Fibroblast of pulmonary artery (primary cell): ENCODE results near the gene DGCR6.
A peak's percentile ranks its signal among the peaks of the same experiment; 100 is the strongest.
"Not testable (repeated sequence)": the region's sequence is repeated elsewhere in the genome, so short reads cannot be mapped to it uniquely, and the experiment has no call there.

Source experiments
- DNase-seq: peaks from one replicate; pipeline ENCODE4 v3.0.0-alpha.2; 2010; ENCODE audit warnings: low read depth
- H3K4me3 ChIP-seq: replicated peaks from 2 replicates; pipeline ENCODE4 v1.5.1; 2011; ENCODE audit warnings: low read depth, mild to moderate bottlenecking, control low read depth, low read length, moderate library complexity
- TF ChIP-seq, protein P1 (sequence below): IDR thresholded peaks from 2 replicates; pipeline ENCODE4 v1.5.1; 2011; ENCODE audit warnings: mild to moderate bottlenecking, control low read depth, low read length, inconsistent platforms; ENCODE audit errors: missing control alignments

Gene DGCR6

DNA sequence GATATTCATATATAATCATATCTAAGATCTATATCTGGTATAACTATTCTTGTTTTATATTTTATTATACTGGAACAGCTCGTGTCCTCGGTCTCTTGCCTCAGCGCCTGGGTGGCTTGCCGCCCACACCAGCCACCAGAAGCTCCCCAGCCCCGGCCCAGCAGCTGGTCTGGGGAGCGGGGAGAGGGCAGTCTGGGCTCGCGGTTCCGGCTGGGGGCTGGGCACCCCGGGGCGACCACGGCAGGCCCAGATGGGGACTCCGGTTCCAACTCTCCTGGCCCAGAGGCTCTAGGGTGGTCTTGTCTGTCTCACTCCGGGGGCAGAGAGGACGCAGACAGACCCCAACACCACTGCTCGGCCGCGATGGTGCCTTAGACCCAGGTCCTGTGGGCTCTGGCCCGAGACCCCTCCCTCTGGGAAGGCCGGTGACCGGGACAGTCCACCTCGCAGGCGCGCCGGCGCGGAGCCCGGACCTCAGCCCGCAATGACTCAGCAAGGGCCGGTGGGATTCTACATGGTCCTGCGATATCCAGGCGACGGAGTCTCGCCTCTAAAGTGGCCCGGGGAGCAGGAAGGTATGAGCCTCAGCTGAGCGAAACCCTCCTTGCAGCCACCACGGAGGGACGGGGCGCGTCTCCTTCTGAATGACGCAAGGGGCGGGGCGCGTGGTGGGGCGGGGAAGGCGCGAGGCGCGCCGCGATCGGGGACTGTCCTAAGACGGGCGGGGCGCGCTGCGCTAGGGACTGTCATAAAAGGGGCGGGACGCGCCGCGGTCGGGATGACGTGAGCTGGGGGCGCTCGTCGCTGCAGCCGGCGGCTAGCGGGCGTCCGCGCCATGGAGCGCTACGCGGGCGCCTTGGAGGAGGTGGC, at the start of gene DGCR6:
TSS of gene DGCR6 (plus strand) at position 781 of the 870 bp plus-strand sequence. CDS start at position 836, 55 bp downstream.
- DNase-seq = no peak
- H3K4me3 ChIP-seq = no peak within 1 kb of the TSS
- TF ChIP-seq, protein P1, sequence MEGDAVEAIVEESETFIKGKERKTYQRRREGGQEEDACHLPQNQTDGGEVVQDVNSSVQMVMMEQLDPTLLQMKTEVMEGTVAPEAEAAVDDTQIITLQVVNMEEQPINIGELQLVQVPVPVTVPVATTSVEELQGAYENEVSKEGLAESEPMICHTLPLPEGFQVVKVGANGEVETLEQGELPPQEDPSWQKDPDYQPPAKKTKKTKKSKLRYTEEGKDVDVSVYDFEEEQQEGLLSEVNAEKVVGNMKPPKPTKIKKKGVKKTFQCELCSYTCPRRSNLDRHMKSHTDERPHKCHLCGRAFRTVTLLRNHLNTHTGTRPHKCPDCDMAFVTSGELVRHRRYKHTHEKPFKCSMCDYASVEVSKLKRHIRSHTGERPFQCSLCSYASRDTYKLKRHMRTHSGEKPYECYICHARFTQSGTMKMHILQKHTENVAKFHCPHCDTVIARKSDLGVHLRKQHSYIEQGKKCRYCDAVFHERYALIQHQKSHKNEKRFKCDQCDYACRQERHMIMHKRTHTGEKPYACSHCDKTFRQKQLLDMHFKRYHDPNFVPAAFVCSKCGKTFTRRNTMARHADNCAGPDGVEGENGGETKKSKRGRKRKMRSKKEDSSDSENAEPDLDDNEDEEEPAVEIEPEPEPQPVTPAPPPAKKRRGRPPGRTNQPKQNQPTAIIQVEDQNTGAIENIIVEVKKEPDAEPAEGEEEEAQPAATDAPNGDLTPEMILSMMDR = no peak

DNA sequence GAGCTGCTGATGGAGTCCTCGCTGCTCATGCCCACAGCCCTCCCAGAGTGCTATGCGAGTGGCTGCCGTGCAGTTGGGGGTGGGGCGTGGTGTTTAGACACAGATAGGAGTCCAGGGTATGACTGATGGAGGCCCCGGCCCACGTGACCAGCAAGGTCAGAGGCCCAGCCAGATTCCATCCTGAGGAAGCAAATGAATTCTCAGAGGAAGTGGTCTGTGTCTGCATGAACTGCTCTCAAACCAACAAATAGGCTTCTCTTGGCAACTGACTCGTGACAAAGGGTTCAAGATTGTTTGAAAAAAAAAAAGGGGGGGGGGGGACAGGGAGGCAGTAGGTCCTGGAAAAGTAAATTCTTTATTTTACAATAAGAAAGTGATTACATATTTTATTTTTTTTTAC, 46.8 kb upstream of the DGCR6 start:
- DNase-seq = not testable (repeated sequence)

DNA sequence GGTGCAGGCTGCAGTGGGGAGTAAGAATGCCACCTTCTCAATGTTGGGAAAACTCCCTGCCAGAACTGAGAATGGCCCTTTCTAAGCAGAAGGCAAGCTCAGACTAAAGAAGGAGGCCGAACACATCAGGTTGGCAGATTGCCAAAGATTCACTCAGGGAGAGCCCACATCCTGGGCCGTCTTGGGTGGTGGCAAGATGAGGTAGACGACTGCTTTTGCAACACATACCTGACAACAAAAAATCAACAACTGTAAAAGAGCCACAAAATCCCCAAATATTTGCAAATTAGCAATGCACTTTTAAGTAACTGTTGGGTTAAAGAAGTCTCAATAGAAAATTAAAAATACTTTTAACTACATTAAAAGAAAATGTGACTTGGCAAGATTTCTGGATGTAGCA, 24.9 kb upstream of the DGCR6 start:
- not testable (repeated sequence) for H3K4me3 ChIP-seq
- peak; percentile 0 for DNase-seq

More for the DNA sequence above, 46.8 kb upstream of the DGCR6 start:
- H3K4me3 ChIP-seq = not testable (repeated sequence)

DNA sequence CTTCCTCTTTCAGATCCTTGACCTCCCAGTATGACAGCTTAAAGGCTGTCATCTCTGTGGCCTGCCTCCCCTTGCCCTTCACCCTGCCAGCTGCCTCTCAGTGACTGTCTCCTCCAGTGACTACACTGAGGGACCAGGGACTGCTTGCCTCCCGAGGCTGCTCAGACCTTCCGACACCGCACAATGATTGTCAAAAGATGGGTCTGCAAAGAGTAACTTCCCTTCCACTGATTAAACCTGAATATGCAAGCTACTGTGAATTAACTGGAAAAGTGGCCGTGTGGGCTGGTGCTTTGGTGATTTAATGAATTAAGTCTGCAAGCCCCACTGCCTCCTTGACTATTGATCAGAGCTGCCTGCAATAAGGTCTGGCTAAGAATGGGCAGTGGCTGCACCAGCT, 21.7 kb upstream of the DGCR6 start:
- not testable (repeated sequence) for DNase-seq, H3K4me3 ChIP-seq

DNA sequence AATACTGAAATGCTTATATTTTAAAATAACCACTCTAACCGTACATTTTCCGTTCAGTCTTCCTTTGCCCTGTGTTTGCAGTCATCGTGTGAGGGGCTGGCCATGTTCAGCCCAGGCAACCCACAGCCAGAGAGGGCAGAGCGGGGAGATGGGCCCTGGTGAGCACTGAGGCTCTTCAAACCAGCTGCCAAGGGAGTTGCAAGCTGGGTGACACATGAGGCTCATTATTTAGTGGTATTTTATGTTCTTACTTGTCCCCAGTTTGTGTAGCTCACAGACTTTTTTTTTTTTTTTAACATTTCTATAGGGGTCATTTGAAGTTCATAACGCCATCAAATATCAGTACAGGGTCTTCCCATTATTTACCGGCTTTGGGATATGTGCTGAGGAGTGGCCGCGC, 18.0 kb upstream of the DGCR6 start:
- H3K4me3 ChIP-seq = no peak overlapping the region
- TF ChIP-seq, protein P1 = no peak
- no peak for DNase-seq

DNA sequence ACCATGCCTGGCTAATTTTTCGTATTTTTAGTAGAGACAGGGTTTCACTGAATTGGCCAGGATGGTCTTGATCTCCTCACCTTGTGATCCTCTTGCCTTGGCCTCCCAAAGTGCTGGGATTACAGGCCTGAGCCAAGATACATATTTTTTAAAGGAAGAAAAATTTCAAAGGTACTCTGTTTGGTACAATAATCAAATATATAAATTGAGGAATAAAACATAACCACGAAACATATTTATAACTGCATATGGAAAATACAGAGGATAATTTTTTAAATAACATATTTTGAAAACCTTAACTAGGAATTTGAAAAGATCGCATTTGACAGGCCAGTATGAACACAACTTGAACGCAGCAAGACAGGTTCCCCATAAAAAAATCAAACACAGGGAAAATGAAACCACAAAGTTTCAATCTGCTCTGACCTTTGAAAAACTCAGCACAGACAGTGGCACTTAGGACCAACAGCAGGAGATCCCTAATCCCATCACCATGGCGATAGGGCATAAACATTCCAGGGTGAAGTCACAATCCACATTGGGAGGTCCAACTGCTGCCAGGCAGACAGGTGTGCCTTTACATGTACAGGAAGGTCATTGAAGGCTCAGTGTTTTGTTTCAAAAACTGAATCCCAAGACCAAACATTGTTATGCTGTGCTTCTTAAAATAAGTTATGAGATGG, 15.5 kb upstream of the DGCR6 start:
- not testable (repeated sequence) for DNase-seq, H3K4me3 ChIP-seq

DNA sequence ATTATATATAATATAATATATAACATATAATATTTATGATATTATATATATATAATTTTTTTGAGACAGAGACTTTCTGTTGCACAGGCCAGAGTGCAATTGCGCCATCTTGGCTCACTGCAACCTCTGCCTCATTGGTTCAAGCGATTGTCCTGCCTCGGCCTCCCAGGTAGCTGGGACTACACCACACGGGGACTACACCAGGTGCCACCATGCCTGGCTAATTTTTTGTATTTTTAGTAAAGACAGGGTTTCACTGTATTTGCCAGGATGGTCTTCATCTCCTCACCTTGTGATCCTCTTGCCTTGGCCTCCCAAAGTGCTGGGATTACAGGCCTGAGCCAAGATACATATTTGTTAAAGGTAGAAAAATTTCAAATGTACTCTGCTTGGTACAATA, 12.3 kb upstream of the DGCR6 start:
- DNase-seq, H3K4me3 ChIP-seq: not testable (repeated sequence)

DNA sequence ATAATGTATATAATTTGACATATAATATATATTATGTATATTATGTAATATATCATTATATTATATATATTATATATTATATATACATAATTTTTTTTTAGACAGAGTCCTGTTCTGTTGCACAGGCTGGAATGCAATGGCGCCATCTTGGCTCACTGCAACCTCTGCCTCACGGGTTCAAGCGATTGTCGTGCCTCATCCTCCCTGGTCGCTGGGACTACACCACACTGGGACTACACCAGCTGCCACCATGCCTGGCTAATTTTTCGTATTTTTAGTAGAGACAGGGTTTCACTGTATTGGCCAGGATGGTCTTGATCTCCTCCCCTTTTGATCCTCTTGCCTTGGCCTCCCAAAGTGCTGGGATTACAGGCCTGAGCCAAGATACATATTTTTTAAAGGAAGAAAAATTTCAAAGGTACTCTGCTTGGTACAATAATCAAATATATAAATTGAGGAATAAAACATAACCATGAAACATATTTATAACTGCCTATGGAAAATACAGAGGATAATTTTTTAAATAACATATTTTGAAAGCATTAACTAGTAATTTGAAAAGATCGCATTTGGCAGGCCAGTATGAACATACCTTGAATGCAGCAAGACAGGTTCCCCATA, 10.0 kb upstream of the DGCR6 start:
- not testable (repeated sequence) for DNase-seq, H3K4me3 ChIP-seq

DNA sequence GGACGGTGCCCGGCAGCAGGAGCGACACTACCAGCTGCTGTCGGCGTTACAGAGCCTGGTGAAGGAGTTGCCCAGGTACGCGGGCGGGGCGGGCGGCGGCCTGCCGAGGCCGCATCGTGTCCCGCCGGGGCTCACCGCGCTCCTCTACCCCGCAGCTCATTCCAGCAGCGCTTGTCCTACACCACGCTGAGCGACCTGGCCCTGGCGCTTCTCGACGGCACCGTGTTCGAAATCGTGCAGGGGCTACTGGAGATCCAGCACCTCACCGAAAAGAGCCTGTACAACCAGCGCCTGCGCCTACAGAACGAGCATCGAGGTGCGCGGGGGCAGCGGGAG, 258 bp downstream of the DGCR6 start:
- H3K4me3 ChIP-seq, DNase-seq: not testable (repeated sequence)

DNA sequence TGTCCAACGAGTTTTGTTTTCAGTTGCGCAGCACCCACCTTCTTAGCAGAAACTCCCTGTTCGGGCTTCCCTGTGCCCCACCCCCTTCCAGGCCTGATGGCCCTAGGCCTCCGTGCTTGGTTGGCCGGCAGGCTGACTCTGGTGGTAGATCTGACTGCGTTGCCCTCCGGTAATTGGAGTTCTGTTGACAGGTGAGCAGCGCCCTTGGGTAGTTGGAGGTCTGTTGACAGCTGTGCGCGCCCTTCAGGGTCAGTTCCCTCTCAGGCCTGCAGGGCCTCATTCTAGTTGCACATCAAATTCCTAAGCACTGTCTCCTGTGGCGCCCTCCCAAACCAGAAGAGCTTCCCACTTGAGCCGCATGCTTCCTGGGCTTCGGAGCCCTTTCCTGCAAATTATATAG, 776 bp downstream of the DGCR6 start:
- DNase-seq = no peak
- TF ChIP-seq, protein P1 = no peak
- H3K4me3 ChIP-seq = no peak overlapping the region
